ENCODE results near the gene PITRM1.

Gene PITRM1

GRCh38 chr10:3123571-3124411 is 48.8 kb downstream of the PITRM1 start:
- TF ChIP-seq CTCF (IDR thresholded peaks at IDR 0.05; ENCODE audit: low read depth, low read length): no peak
- no peak for DNase-seq (ENCODE audit: extremely low read depth, low read depth)

- no peak for DNase-seq (ENCODE audit: extremely low read depth, low read depth)
- TF ChIP-seq CTCF (IDR thresholded peaks at IDR 0.05; ENCODE audit: low read depth, low read length): no peak
Measured at GRCh38 chr10:3122486-3123205, 49.9 kb downstream of the PITRM1 start.

- no peak for DNase-seq (ENCODE audit: extremely low read depth, low read depth)
- TF ChIP-seq CTCF (IDR thresholded peaks at IDR 0.05; ENCODE audit: low read depth, low read length): no peak
Measured at GRCh38 chr10:3122034-3122433, 50.5 kb downstream of the PITRM1 start.

- no peak for DNase-seq (ENCODE audit: extremely low read depth, low read depth)
- TF ChIP-seq CTCF (IDR thresholded peaks at IDR 0.05; ENCODE audit: low read depth, low read length): peak; percentile 45
Measured at GRCh38 chr10:3119796-3120459, 52.7 kb downstream of the PITRM1 start.

- TF ChIP-seq CTCF (IDR thresholded peaks at IDR 0.05; ENCODE audit: low read depth, low read length): no peak
- DNase-seq (ENCODE audit: extremely low read depth, low read depth): no peak
Measured at GRCh38 chr10:3118641-3119091, 53.9 kb downstream of the PITRM1 start.

GRCh38 chr10:3117486-3117885 is 55.1 kb downstream of the PITRM1 start:
- no peak for TF ChIP-seq CTCF (IDR thresholded peaks at IDR 0.05; ENCODE audit: low read depth, low read length)
- DNase-seq (ENCODE audit: extremely low read depth, low read depth): no peak
